IPS-18a (cell line): ENCODE measurements around the gene CENPW.
A peak's percentile ranks its signal among the peaks of the same experiment; 100 is the strongest.

Source experiments
- H3K27ac ChIP-seq: one replicate; pipeline ENCODE4 v1.5.1; 2013; ENCODE audit warnings: low read length
- H3K27me3 ChIP-seq: one replicate; pipeline ENCODE4 v1.6.1; 2013; ENCODE audit warnings: mild to moderate bottlenecking, low read length; ENCODE audit not compliant: control insufficient read depth, insufficient read depth
- H3K36me3 ChIP-seq: one replicate; pipeline ENCODE4 v1.6.1; 2013; ENCODE audit warnings: low read depth, low read length; ENCODE audit not compliant: control insufficient read depth
- H3K4me1 ChIP-seq: one replicate; pipeline ENCODE4 v1.6.1; 2013; ENCODE audit warnings: low read depth, low read length; ENCODE audit not compliant: control insufficient read depth
- H3K4me3 ChIP-seq: one replicate; pipeline ENCODE4 v1.5.1; 2013; ENCODE audit warnings: low read length
- H3K9ac ChIP-seq: one replicate; pipeline ENCODE4 v1.6.1; 2013; ENCODE audit warnings: mild to moderate bottlenecking, low read length, moderate library complexity
- H3K9me3 ChIP-seq: one replicate; pipeline ENCODE4 v1.6.1; 2013; ENCODE audit warnings: low read depth, low read length; ENCODE audit not compliant: control insufficient read depth

CENPW gene

DNA sequence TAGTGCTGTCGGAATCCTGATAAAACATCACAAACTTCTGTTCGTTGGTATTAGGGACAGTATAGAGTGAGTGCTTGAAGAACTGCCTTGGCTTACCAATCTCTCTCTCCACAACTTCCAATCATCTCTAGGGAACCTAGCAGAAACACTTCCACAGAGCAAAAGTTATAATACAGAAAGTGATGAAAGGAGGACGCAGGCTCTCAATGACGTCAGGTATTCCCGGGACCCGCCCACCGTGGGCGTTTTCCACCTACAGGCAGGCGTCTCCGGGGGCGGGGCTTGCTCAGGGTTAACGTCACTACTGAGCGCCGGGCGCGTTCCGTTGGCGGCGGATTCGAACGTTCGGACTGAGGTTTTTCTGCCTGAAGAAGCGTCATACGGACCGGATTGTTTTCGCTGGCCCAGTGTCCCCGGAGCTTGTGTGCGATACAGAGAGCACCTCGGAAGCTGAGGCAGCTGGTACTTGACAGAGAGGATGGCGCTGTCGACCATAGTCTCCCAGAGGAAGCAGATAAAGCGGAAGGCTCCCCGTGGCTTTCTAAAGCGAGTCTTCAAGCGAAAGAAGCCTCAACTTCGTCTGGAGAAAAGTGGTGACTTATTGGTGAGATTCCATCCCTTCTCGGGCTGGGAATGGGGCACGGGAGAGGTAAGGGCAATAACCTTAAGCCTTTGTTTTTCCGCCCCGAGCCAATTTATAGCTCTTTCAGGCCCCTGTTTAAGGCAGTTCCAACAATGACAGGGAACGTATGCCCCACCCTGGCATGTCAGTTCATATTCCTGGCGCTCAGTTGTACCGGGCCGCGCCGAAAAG lies at the start of gene CENPW:
Gene CENPW (plus strand): TSS at position 320 of the 814 bp plus-strand sequence. CDS start 159 bp downstream, at position 479.
- peak within 1 kb of the TSS; percentile 46 for H3K27ac ChIP-seq
- no peaks in the 10 kb centered on the region for H3K9me3 ChIP-seq
- H3K9ac ChIP-seq = peak within 1 kb of the TSS; percentile 67
- peaks cover 8% of the 10 kb centered on the region for H3K4me1 ChIP-seq
- peak within 1 kb of the TSS; percentile 90 for H3K4me3 ChIP-seq
- peaks cover 3% of the 10 kb centered on the region for H3K27me3 ChIP-seq
- no peaks in the 10 kb centered on the region for H3K36me3 ChIP-seq

DNA sequence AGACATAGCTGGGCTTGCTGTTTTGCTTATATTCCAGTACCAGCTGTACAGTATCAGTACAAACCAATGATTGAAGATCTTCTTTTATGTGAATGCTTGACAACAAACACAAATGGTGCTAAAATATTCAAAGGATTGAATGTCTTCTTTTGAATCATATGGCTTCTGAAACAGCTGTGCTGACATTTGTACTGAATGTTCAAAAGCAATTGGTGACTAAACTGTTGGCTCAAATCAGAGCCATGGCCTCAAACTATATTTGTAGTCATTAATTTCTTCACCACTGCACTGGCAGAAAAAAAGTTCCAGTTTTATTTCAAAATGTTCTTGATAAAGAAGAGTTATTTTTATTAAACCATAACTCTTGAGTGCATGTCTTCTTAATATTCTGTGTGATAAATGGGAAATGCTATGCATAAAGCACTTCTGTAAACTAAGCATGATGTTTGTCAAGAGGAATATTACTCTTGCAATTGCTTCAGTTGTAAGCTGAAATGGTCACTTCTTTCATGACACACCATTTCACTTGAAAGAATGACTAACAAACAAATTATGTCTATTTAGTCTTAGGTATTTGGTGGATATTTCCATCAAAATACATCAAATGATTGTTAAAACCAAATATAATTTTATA lies 45.9 kb upstream of the CENPW start:
- H3K9me3 ChIP-seq = no peaks in the 10 kb centered on the region
- H3K4me1 ChIP-seq = no peaks in the 10 kb centered on the region
- H3K27ac ChIP-seq = no peak overlapping the region
- H3K36me3 ChIP-seq = no peaks in the 10 kb centered on the region
- no peak overlapping the region for H3K4me3 ChIP-seq
- no peaks in the 10 kb centered on the region for H3K27me3 ChIP-seq
- no peak overlapping the region for H3K9ac ChIP-seq

DNA sequence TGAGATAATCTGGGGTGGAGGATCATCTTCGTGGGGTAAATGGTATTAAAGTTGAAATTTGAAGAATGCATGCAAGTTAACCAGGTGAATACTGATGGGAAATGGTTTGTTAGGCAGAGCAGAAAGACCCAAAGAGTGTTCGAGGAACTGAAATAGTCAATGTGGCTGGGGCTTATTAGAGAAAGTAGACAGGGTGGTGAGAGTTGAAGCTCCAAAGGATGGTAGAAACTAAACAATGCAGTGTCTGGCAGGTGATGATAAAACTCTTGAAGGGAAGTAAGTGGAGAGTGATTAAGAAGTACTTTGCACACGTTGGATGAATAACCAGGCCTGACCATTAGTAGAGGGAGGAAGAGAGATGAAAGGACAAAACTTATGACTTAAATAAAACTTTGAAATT lies 39.8 kb upstream of the CENPW start:
- Histone ChIP-seq H3K9me3 (no peaks in the 10 kb centered on the region), H3K27ac (no peak overlapping the region), H3K9ac (no peak overlapping the region), H3K4me1 (no peaks in the 10 kb centered on the region), H3K27me3 (no peaks in the 10 kb centered on the region), H3K36me3 (no peaks in the 10 kb centered on the region), H3K4me3 (no peak overlapping the region)

DNA sequence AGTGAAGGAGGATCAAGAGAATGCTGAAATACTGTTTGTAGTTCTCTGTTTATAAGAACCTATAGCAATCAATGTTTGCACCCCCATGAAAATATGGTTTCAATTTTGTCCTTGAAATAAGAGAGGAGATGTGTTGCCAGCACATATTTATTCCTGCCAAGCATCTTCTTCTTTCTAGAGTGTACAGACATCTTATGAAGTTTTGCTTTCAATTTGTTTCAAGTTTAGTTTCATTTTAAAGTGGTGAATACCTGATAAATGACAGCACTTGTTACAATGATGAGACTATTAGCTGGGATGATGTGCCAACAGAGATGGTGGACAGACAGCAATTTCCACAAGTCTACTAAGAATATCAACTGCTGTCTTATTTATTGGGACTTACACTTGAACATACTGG lies 39.2 kb upstream of the CENPW start:
- no peak overlapping the region for H3K4me3 ChIP-seq
- H3K9me3 ChIP-seq = no peaks in the 10 kb centered on the region
- H3K27ac ChIP-seq = no peak overlapping the region
- H3K36me3 ChIP-seq = no peaks in the 10 kb centered on the region
- H3K9ac ChIP-seq = no peak overlapping the region
- H3K4me1 ChIP-seq = no peaks in the 10 kb centered on the region
- H3K27me3 ChIP-seq = no peaks in the 10 kb centered on the region

DNA sequence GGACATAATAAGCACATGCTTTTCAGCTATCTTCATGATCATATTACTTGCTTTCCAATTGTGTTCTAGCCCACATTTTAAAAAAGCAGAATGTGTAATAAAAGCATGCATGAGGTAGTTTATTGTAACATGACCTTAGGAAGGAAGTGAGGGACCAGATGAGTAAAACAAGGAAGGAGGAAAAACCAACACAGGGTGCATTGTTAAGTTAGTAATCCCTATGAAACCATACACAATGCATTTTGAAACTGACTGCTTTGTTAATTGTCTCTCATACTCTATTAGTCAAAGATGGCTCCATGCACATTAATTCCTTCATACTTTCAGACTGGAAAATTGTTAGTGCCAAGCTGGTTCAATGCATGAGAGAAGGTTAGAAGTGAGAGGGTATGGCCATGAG lies 37.7 kb upstream of the CENPW start:
- H3K9me3 ChIP-seq = no peaks in the 10 kb centered on the region
- H3K27me3 ChIP-seq = no peaks in the 10 kb centered on the region
- no peak overlapping the region for H3K9ac ChIP-seq
- no peaks in the 10 kb centered on the region for H3K4me1 ChIP-seq
- no peaks in the 10 kb centered on the region for H3K36me3 ChIP-seq
- H3K4me3 ChIP-seq = no peak overlapping the region
- no peak overlapping the region for H3K27ac ChIP-seq

DNA sequence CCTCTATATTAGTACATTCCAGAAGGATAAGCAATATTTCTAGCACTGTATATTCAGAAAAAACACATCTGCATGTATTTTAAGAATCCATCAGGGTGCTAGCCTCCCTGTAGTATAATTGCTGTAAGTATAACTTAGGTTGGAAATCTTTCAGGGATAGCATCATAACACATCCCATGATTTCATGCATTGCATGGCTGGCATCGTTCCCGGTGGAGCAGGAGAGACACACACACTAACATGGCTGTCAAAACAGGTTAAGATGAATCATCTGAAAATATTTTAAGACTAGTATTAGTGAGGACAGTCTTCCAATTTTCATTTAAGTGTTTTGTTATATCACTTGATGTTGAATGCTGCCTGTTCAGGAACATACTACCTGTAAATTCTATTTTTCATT lies 32.1 kb upstream of the CENPW start:
- Histone ChIP-seq H3K27me3 (no peaks in the 10 kb centered on the region), H3K9me3 (no peaks in the 10 kb centered on the region), H3K4me3 (no peak overlapping the region), H3K36me3 (no peaks in the 10 kb centered on the region), H3K27ac (no peak overlapping the region), H3K4me1 (no peaks in the 10 kb centered on the region), H3K9ac (no peak overlapping the region)

DNA sequence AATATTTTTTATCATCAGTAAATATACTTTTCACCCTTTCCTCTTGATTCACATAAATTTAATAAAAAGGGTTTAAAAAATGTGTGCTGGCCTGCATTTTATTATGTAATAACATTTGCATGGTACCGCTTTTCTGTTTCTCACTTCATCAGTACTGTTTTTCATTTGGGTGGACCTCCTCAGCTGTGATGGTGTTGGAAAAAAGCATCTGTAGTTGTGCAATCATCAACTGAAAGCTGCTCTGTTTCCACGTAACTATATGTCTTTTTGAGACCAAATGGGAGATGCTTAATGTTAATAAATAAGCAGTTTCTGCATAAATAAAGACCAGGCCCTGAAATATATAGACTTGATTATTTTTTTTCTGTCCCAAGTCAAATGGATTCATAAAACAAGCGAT lies 31.6 kb upstream of the CENPW start:
- Histone ChIP-seq H3K4me3 (no peak overlapping the region), H3K27ac (no peak overlapping the region), H3K9ac (no peak overlapping the region), H3K36me3 (no peaks in the 10 kb centered on the region), H3K9me3 (no peaks in the 10 kb centered on the region), H3K4me1 (no peaks in the 10 kb centered on the region), H3K27me3 (no peaks in the 10 kb centered on the region)

DNA sequence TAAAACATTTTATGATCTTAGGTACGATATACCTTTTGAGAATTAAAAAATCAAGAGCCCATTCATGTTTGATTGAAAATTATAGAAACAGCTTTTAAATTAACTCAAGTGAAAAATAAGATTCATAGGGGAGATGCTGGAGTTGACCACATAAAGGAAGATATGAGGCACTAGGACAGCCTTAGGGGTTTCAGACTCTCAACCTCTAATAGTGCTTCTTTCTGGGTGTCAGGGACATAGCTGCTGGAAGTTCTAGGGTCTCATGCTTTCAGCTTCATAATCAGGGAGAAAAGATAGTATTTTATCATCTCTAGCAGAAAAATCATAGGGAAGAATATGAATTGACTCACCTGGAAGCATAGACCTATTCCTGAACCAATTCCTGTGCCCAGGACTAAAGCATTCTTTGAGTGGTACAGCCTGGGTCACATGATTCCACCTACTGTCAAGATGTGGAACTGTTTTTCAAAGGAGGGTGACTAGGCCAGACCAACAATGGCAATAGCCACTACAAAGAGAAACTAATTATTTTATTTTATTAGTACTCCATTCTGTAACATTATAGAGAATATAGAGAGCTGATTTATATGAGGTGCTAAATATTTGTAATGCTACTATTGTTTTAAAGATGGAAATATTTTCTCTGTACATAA lies 27.8 kb upstream of the CENPW start:
- Histone ChIP-seq H3K9ac (no peak overlapping the region), H3K36me3 (no peaks in the 10 kb centered on the region), H3K27ac (no peak overlapping the region), H3K9me3 (no peaks in the 10 kb centered on the region), H3K4me3 (no peak overlapping the region), H3K4me1 (no peaks in the 10 kb centered on the region), H3K27me3 (no peaks in the 10 kb centered on the region)

DNA sequence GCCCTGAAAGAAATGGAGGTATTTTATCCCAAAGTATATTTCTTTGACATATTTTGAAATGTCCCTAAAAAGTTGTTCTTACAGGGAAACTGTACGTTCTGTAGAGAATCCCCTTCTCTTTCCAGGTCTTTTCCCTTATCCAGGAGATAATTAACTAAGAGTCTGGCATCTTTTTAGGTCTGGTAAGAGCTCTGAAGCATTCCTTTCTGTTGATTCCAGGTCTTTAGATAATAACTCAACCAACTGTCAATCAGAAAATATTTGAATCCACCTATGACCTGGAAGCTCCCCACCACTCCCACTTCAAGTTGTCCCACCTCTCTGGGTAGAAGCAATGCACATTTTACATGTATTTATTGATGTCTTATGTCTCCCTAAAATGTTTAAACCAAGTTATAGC lies 26.0 kb upstream of the CENPW start:
- H3K27ac ChIP-seq = no peak overlapping the region
- no peaks in the 10 kb centered on the region for H3K36me3 ChIP-seq
- no peaks in the 10 kb centered on the region for H3K9me3 ChIP-seq
- no peaks in the 10 kb centered on the region for H3K4me1 ChIP-seq
- no peak overlapping the region for H3K4me3 ChIP-seq
- no peak overlapping the region for H3K9ac ChIP-seq
- no peaks in the 10 kb centered on the region for H3K27me3 ChIP-seq

DNA sequence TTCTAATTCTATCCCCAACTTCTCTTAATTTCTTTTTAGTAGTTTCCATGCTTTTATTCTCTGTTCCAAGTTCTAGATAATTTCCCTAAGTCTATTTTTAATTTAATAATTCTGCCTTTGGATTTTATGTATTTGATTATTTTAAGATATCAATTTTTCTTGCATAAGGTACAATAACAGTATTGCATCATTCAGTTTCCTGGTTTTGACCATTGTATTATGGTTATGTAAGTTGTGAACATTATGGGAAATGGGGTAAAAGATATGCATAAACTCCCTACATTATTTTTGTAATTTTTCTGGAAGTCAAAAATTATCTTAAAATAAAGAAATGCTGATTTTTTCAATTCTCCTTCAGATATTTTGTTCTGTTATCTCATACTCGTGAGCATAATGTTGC lies 21.1 kb upstream of the CENPW start:
- Histone ChIP-seq H3K36me3 (no peaks in the 10 kb centered on the region), H3K4me3 (no peak overlapping the region), H3K9ac (no peak overlapping the region), H3K4me1 (no peaks in the 10 kb centered on the region), H3K27me3 (no peaks in the 10 kb centered on the region), H3K27ac (no peak overlapping the region), H3K9me3 (no peaks in the 10 kb centered on the region)

DNA sequence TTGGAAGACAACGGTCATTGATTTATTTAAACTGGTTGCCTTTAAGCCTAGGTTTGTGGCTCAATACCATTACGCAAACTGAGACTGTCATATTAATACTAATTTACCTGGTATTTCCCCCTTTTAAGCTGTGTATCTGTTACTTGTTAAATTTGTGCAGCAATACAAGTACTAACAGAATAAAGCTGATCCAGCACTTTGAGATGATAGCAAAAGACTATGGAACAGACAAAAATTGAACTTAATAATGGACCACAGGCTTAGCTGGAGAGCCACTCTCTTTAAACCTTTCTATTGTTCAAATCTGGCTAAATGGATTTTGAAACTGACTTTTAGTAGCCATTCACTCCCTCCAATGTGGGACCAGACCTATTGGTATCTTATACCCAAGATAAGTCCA lies 6.2 kb upstream of the CENPW start:
- Histone ChIP-seq H3K4me3 (no peak overlapping the region), H3K27me3 (peaks cover 3% of the 10 kb centered on the region), H3K27ac (no peak overlapping the region), H3K4me1 (no peaks in the 10 kb centered on the region), H3K9me3 (no peaks in the 10 kb centered on the region), H3K9ac (no peak overlapping the region), H3K36me3 (no peaks in the 10 kb centered on the region)
